Liver (tissue), 3 donors: ENCODE results near the gene LOX.
A peak's percentile ranks its signal among the peaks of the same experiment; 100 is the strongest.

Experiments used
- EGR1 ChIP-seq, 2 donors: IDR thresholded peaks; 2 replicates each; pipeline ENCODE4 v1.6.1; 2016 to 2018; ENCODE audit warnings: antibody characterized with exemption in 2 of 2, low read depth in 2 of 2
- NR2F2 ChIP-seq: IDR thresholded peaks from 2 replicates; pipeline ENCODE4 v1.6.1; 2016; ENCODE audit warnings: antibody characterized with exemption
- REST ChIP-seq: IDR thresholded peaks from 2 replicates; pipeline ENCODE4 v1.6.1; 2016; ENCODE audit warnings: antibody characterized with exemption, mild to moderate bottlenecking
- YY1 ChIP-seq: IDR thresholded peaks from 2 replicates; pipeline ENCODE4 v1.6.1; 2016; ENCODE audit warnings: antibody characterized with exemption, mild to moderate bottlenecking
- TF ChIP-seq, protein P1 (sequence below): fragments of 150-350 bp; IDR thresholded peaks from 2 replicates; pipeline ENCODE4 v1.5.1; 2017; ENCODE audit warnings: improper control_type of control experiment, low read depth, low read length; ENCODE audit not compliant: missing input control
- TF ChIP-seq, protein P2 (sequence below): IDR thresholded peaks from 2 replicates; pipeline ENCODE4 v1.6.1; 2016; ENCODE audit warnings: antibody characterized with exemption
- donor health status: healthy.
- donor health status: healthy.

GRCh38 chr5:122101636-122102285 is 23.7 kb upstream of the LOX start:
- TF ChIP-seq, protein P1, sequence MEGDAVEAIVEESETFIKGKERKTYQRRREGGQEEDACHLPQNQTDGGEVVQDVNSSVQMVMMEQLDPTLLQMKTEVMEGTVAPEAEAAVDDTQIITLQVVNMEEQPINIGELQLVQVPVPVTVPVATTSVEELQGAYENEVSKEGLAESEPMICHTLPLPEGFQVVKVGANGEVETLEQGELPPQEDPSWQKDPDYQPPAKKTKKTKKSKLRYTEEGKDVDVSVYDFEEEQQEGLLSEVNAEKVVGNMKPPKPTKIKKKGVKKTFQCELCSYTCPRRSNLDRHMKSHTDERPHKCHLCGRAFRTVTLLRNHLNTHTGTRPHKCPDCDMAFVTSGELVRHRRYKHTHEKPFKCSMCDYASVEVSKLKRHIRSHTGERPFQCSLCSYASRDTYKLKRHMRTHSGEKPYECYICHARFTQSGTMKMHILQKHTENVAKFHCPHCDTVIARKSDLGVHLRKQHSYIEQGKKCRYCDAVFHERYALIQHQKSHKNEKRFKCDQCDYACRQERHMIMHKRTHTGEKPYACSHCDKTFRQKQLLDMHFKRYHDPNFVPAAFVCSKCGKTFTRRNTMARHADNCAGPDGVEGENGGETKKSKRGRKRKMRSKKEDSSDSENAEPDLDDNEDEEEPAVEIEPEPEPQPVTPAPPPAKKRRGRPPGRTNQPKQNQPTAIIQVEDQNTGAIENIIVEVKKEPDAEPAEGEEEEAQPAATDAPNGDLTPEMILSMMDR: peak; percentile 50
- TF ChIP-seq REST (no peak), YY1 (no peak), NR2F2 (no peak), EGR1 (IDR thresholded peaks at IDR 0.05; ENCODE audit: low read depth in 2 of 2) (no peak)
- TF ChIP-seq, protein P2, sequence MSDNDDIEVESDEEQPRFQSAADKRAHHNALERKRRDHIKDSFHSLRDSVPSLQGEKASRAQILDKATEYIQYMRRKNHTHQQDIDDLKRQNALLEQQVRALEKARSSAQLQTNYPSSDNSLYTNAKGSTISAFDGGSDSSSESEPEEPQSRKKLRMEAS: no peak
